GM18508 (cell line): ENCODE results near the gene SNN.

Experiments
- ATAC-seq: cut with Tn5 transposase; IDR thresholded peaks from one replicate; pipeline ENCODE4 v1.9.1; 2021; ENCODE audit warnings: moderate number of reproducible peaks; ENCODE audit not compliant: insufficient read depth, unreplicated experiment

SNN gene

GRCh38 chr16:11696266-11697012 is 28.2 kb downstream of the SNN start:
- ATAC-seq: no peak

- no peak for ATAC-seq
Observed at GRCh38 chr16:11697319-11697718, 29.1 kb downstream of the SNN start.

GRCh38 chr16:11698271-11698689 is 30.0 kb downstream of the SNN start:
- ATAC-seq: no peak

- no peak for ATAC-seq
Observed at GRCh38 chr16:11699234-11699894, 31.1 kb downstream of the SNN start.

- ATAC-seq: no peak
Observed at GRCh38 chr16:11700264-11701029, 32.2 kb downstream of the SNN start.

GRCh38 chr16:11705311-11706025 is 37.2 kb downstream of the SNN start:
- no peak for ATAC-seq

- ATAC-seq: no peak
Observed at GRCh38 chr16:11706180-11706742, 38.0 kb downstream of the SNN start.

GRCh38 chr16:11707679-11708197 is 39.5 kb downstream of the SNN start:
- ATAC-seq: no peak

GRCh38 chr16:11708421-11708820 is 40.2 kb downstream of the SNN start:
- ATAC-seq: no peak

GRCh38 chr16:11711662-11712061 is 43.4 kb downstream of the SNN start:
- ATAC-seq: no peak

GRCh38 chr16:11712122-11712521 is 43.9 kb downstream of the SNN start:
- ATAC-seq: no peak

- ATAC-seq: no peak
Observed at GRCh38 chr16:11715246-11715947, 47.1 kb downstream of the SNN start.

- ATAC-seq: no peak
Observed at GRCh38 chr16:11716336-11716735, 48.1 kb downstream of the SNN start.

GRCh38 chr16:11717811-11718210 is 49.6 kb downstream of the SNN start:
- ATAC-seq: no peak

- ATAC-seq: no peak
Observed at GRCh38 chr16:11719171-11719570, 50.9 kb downstream of the SNN start.

- no peak for ATAC-seq
Observed at GRCh38 chr16:11719762-11720161, 51.5 kb downstream of the SNN start.

GRCh38 chr16:11721781-11722467 is 53.7 kb downstream of the SNN start:
- no peak for ATAC-seq

- no peak for ATAC-seq
Observed at GRCh38 chr16:11722468-11722808, 54.2 kb downstream of the SNN start.

GRCh38 chr16:11725457-11725856 is 57.2 kb downstream of the SNN start:
- no peak for ATAC-seq
